ENCODE measurements around the gene CCDC18.

CCDC18 gene

DNA sequence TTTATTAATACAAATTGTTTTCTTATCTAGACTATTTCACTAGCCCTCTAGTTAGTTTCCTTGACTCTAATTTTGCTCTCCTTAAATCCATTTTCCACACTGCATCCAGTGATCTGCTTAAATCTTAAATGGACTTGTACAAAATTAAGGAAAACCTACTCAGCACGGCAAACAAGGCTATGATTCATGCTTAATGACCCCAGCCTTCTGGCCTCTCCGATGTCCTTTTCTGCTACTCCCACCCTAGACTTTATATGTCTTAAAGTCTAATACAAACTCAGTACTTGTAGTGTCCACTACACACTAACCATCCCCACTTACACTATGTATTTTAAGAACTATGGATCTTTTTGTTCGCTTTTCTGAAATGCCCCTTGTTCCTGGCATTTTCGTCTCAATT is 2.5 kb upstream of the CCDC18 start:
- peak overlapping the region; percentile 97 for H3K9ac ChIP-seq (ENCODE audit: low read length)
- peak overlapping the region; percentile 90 for H3K4me3 ChIP-seq (ENCODE audit: low read length)
- H3K9me3 ChIP-seq (ENCODE audit: control insufficient read depth, low read length): no peaks in the 10 kb centered on the region
- peaks cover 43% of the 10 kb centered on the region for H3K4me1 ChIP-seq (ENCODE audit: control insufficient read depth, insufficient read depth, low read length)
- H3K27me3 ChIP-seq (replicated peaks; ENCODE audit: control insufficient read depth, insufficient read depth, low read length): no peaks in the 10 kb centered on the region
- peaks cover 16% of the 10 kb centered on the region for H3K36me3 ChIP-seq (ENCODE audit: control insufficient read depth, insufficient read depth, low read length, severe bottlenecking)
- peak; percentile 53 for DNase-seq (ENCODE audit: low read depth)

GRCh38 chr1:93178418-93178817 is 2.1 kb upstream of the CCDC18 start:
- DNase-seq (ENCODE audit: low read depth): peak; percentile 15
- Histone ChIP-seq H3K4me1 (ENCODE audit: control insufficient read depth, insufficient read depth, low read length) (peaks cover 39% of the 10 kb centered on the region), H3K36me3 (ENCODE audit: control insufficient read depth, insufficient read depth, low read length, severe bottlenecking) (peaks cover 16% of the 10 kb centered on the region), H3K9me3 (ENCODE audit: control insufficient read depth, low read length) (no peaks in the 10 kb centered on the region), H3K4me3 (ENCODE audit: low read length) (peak overlapping the region; percentile 90), H3K9ac (ENCODE audit: low read length) (peak overlapping the region; percentile 97), H3K27me3 (replicated peaks; ENCODE audit: control insufficient read depth, insufficient read depth, low read length) (no peaks in the 10 kb centered on the region)

- Histone ChIP-seq H3K4me3 (ENCODE audit: low read length) (peak within 1 kb of the TSS; percentile 90), H3K9me3 (ENCODE audit: control insufficient read depth, low read length) (no peaks in the 10 kb centered on the region), H3K27me3 (replicated peaks; ENCODE audit: control insufficient read depth, insufficient read depth, low read length) (no peaks in the 10 kb centered on the region), H3K36me3 (ENCODE audit: control insufficient read depth, insufficient read depth, low read length, severe bottlenecking) (peaks cover 8% of the 10 kb centered on the region), H3K9ac (ENCODE audit: low read length) (peak within 1 kb of the TSS; percentile 97), H3K4me1 (ENCODE audit: control insufficient read depth, insufficient read depth, low read length) (peaks cover 39% of the 10 kb centered on the region)
- peak; percentile 99 for DNase-seq (ENCODE audit: low read depth)
Measured at GRCh38 chr1:93179886-93180722, 420 bp upstream of the CCDC18 start, which contains the start of gene TMED5. TMED5 (minus strand) TSS chr1:93180413; CDS start chr1:93180242, 171 bp downstream.

DNA sequence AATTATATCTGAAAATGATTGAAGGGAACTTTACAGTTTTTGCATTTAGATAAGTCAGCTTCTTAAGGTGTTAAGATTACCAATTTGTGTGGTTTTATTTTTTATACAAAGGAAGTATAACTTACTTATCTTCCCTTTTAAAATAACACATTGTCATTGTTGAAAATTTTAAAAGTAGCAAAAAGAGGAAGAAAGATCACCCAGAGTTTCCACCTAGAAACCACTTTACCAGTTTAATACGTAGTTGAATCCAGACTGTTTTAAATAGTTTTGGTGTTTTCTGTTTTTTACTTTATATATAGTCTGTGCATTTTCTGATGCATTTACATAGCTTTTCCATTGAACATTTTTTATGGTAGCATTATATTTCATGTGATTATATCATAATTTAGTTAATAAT is 6.1 kb downstream of the CCDC18 start:
- no peak for DNase-seq (ENCODE audit: low read depth)
- Histone ChIP-seq H3K36me3 (ENCODE audit: control insufficient read depth, insufficient read depth, low read length, severe bottlenecking) (peaks cover 25% of the 10 kb centered on the region), H3K4me1 (ENCODE audit: control insufficient read depth, insufficient read depth, low read length) (peaks cover 10% of the 10 kb centered on the region), H3K4me3 (ENCODE audit: low read length) (no peak overlapping the region), H3K9ac (ENCODE audit: low read length) (no peak overlapping the region), H3K9me3 (ENCODE audit: control insufficient read depth, low read length) (no peaks in the 10 kb centered on the region), H3K27me3 (replicated peaks; ENCODE audit: control insufficient read depth, insufficient read depth, low read length) (no peaks in the 10 kb centered on the region)

DNA sequence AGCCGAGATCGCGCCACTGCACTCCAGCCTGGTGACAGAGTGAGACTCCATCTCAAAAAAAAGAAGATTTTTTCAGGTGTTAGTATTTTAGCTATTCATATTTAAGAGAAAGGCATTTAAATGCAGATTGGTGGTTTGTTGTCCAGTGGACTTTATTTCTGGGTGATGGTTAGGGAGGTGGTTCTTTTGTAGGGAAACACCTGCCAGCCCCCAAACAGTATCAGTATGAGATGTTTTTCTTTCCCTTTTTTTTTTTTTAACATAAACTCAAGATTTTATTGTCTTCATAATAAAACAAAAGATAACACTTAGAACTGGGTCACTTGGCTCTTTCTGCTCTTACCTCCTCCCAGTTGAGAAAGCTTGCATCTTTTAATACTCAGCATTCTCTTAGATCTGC is 9.9 kb downstream of the CCDC18 start:
- Histone ChIP-seq H3K9me3 (ENCODE audit: control insufficient read depth, low read length) (no peaks in the 10 kb centered on the region), H3K4me3 (ENCODE audit: low read length) (no peak overlapping the region), H3K36me3 (ENCODE audit: control insufficient read depth, insufficient read depth, low read length, severe bottlenecking) (peaks cover 45% of the 10 kb centered on the region), H3K4me1 (ENCODE audit: control insufficient read depth, insufficient read depth, low read length) (no peaks in the 10 kb centered on the region), H3K9ac (ENCODE audit: low read length) (no peak overlapping the region), H3K27me3 (replicated peaks; ENCODE audit: control insufficient read depth, insufficient read depth, low read length) (no peaks in the 10 kb centered on the region)
- no peak for DNase-seq (ENCODE audit: low read depth)

- H3K9ac ChIP-seq (ENCODE audit: low read length): no peak overlapping the region
- H3K9me3 ChIP-seq (ENCODE audit: control insufficient read depth, low read length): no peaks in the 10 kb centered on the region
- no peak for DNase-seq (ENCODE audit: low read depth)
- H3K36me3 ChIP-seq (ENCODE audit: control insufficient read depth, insufficient read depth, low read length, severe bottlenecking): peaks cover 56% of the 10 kb centered on the region
- H3K4me3 ChIP-seq (ENCODE audit: low read length): no peak overlapping the region
- H3K4me1 ChIP-seq (ENCODE audit: control insufficient read depth, insufficient read depth, low read length): no peaks in the 10 kb centered on the region
- H3K27me3 ChIP-seq (replicated peaks; ENCODE audit: control insufficient read depth, insufficient read depth, low read length): no peaks in the 10 kb centered on the region
Measured at GRCh38 chr1:93194231-93194990, 13.9 kb downstream of the CCDC18 start.

DNA sequence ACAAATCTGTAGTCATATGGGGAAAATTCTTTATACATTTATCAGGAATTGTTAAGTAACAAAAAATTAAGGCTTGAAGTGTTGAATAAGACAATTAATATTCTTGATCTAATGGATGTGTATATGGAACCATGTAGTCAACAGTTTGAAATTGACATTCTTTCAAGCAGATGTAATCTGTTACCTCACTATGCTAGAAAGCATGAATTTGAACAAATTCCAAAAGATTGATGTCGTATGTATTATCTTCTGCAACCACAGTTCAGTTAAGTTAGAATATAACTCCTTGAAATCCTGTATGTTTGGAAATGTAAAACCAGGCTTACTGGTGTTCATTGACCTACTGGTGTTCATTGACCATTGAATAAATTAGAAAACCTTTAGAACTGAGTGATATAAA is 16.1 kb downstream of the CCDC18 start:
- Histone ChIP-seq H3K9me3 (ENCODE audit: control insufficient read depth, low read length) (no peaks in the 10 kb centered on the region), H3K27me3 (replicated peaks; ENCODE audit: control insufficient read depth, insufficient read depth, low read length) (no peaks in the 10 kb centered on the region), H3K4me3 (ENCODE audit: low read length) (no peak overlapping the region), H3K36me3 (ENCODE audit: control insufficient read depth, insufficient read depth, low read length, severe bottlenecking) (peaks cover 58% of the 10 kb centered on the region), H3K4me1 (ENCODE audit: control insufficient read depth, insufficient read depth, low read length) (no peaks in the 10 kb centered on the region), H3K9ac (ENCODE audit: low read length) (no peak overlapping the region)
- DNase-seq (ENCODE audit: low read depth): peak; percentile 34

DNA sequence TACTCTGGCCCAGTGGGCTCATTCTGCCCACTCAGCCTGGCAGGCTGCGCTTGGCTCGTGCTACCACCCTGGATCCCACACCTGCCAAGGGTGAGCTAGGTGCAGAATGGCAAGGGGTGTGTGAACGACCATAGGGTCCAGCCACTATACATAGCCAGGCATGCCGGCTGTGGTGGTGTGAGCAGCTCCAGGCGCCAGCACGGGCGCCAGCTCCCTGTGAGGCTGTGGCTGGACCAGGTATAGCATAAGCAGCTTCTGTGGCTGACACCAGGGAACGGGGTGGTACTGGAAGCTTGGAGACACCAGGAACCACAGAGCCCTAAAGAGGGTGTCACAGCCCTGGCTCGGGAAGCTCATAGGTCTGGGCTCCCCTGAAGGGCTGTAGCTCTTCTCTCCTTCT is 18.6 kb downstream of the CCDC18 start:
- DNase-seq (ENCODE audit: low read depth): no peak
- Histone ChIP-seq H3K9me3 (ENCODE audit: control insufficient read depth, low read length) (no peaks in the 10 kb centered on the region), H3K4me1 (ENCODE audit: control insufficient read depth, insufficient read depth, low read length) (no peaks in the 10 kb centered on the region), H3K27me3 (replicated peaks; ENCODE audit: control insufficient read depth, insufficient read depth, low read length) (no peaks in the 10 kb centered on the region), H3K9ac (ENCODE audit: low read length) (no peak overlapping the region), H3K36me3 (ENCODE audit: control insufficient read depth, insufficient read depth, low read length, severe bottlenecking) (peaks cover 65% of the 10 kb centered on the region), H3K4me3 (ENCODE audit: low read length) (no peak overlapping the region)

DNA sequence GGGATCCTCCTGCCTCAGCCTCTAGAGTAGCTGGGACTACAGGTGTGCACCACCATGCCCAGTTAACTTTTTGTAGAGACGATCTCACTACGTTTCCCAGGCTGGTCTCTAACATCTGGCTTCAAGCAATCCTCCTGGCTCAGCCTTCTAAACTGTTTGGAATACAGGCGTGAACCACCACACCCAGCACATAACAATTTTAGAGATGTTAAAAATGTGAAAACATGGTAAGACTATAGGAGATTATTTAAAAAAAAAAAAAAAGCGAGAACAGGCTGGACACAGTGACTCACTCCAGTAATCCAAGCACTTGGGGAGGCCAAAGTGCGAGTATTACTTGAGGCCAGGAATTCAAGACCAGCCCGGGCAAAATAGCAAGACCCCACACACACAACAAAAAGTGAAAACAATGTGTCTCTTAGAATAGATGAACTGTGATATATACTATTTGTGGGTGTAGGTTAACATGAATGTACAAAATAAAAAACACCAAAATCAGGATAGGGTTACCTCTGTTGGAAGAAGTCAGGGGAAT is 19.6 kb downstream of the CCDC18 start:
- no peak for DNase-seq (ENCODE audit: low read depth)
- H3K9ac ChIP-seq (ENCODE audit: low read length): no peak overlapping the region
- peaks cover 58% of the 10 kb centered on the region for H3K36me3 ChIP-seq (ENCODE audit: control insufficient read depth, insufficient read depth, low read length, severe bottlenecking)
- H3K9me3 ChIP-seq (ENCODE audit: control insufficient read depth, low read length): no peaks in the 10 kb centered on the region
- no peaks in the 10 kb centered on the region for H3K4me1 ChIP-seq (ENCODE audit: control insufficient read depth, insufficient read depth, low read length)
- H3K27me3 ChIP-seq (replicated peaks; ENCODE audit: control insufficient read depth, insufficient read depth, low read length): no peaks in the 10 kb centered on the region
- H3K4me3 ChIP-seq (ENCODE audit: low read length): no peak overlapping the region

- no peak for DNase-seq (ENCODE audit: low read depth)
- H3K36me3 ChIP-seq (ENCODE audit: control insufficient read depth, insufficient read depth, low read length, severe bottlenecking): peaks cover 54% of the 10 kb centered on the region
- H3K4me1 ChIP-seq (ENCODE audit: control insufficient read depth, insufficient read depth, low read length): no peaks in the 10 kb centered on the region
- no peaks in the 10 kb centered on the region for H3K9me3 ChIP-seq (ENCODE audit: control insufficient read depth, low read length)
- H3K4me3 ChIP-seq (ENCODE audit: low read length): no peak overlapping the region
- no peaks in the 10 kb centered on the region for H3K27me3 ChIP-seq (replicated peaks; ENCODE audit: control insufficient read depth, insufficient read depth, low read length)
- no peak overlapping the region for H3K9ac ChIP-seq (ENCODE audit: low read length)
Measured at GRCh38 chr1:93200714-93201113, 20.2 kb downstream of the CCDC18 start.

GRCh38 chr1:93205892-93206566 is 25.5 kb downstream of the CCDC18 start:
- Histone ChIP-seq H3K9me3 (ENCODE audit: control insufficient read depth, low read length) (no peaks in the 10 kb centered on the region), H3K4me1 (ENCODE audit: control insufficient read depth, insufficient read depth, low read length) (peaks cover 6% of the 10 kb centered on the region), H3K9ac (ENCODE audit: low read length) (no peak overlapping the region), H3K27me3 (replicated peaks; ENCODE audit: control insufficient read depth, insufficient read depth, low read length) (no peaks in the 10 kb centered on the region), H3K4me3 (ENCODE audit: low read length) (no peak overlapping the region), H3K36me3 (ENCODE audit: control insufficient read depth, insufficient read depth, low read length, severe bottlenecking) (peaks cover 42% of the 10 kb centered on the region)
- DNase-seq (ENCODE audit: low read depth): no peak
